Stimulated activated CD4-positive, alpha-beta T cell treated with anti-CD3 and anti-CD28 coated beads, Interleukin-1b, Interleukin-23, amount 100 ng/mL, for 24 hours (primary cell): ENCODE results near the gene PCDHGC3.

Experiments
- DNase-seq, 4 experiments: peaks; one replicate each; pipeline ENCODE4 v3.0.0-alpha.2; 2020; ENCODE audit warnings: low read depth in 4 of 4, low spot score in 1 of 4

PCDHGC3 gene

GRCh38 chr5:141484641-141485311 is 9.0 kb downstream of the PCDHGC3 start, which contains the start of gene PCDHGC4:
Gene PCDHGC4 (plus strand): TSS chr5:141485030. CDS start chr5:141485174, 144 bp downstream.
- no peak for DNase-seq

- no peak for DNase-seq
Observed at GRCh38 chr5:141485321-141486055, 9.7 kb downstream of the PCDHGC3 start.

- DNase-seq = no peak
Observed at GRCh38 chr5:141486091-141486490, 10.3 kb downstream of the PCDHGC3 start.

GRCh38 chr5:141487131-141487530 is 11.4 kb downstream of the PCDHGC3 start:
- no peak for DNase-seq

- DNase-seq = no peak
Observed at GRCh38 chr5:141488591-141489561, 13.1 kb downstream of the PCDHGC3 start, which contains the start of gene PCDHGC5. Gene PCDHGC5 (plus strand): TSS chr5:141489081. CDS start chr5:141489241, 160 bp downstream.

GRCh38 chr5:141489841-141490240 is 14.1 kb downstream of the PCDHGC3 start:
- no peak for DNase-seq

- no peak for DNase-seq
Observed at GRCh38 chr5:141490271-141490670, 14.5 kb downstream of the PCDHGC3 start.

GRCh38 chr5:141490771-141491170 is 15.0 kb downstream of the PCDHGC3 start:
- no peak for DNase-seq

- no peak for DNase-seq
Observed at GRCh38 chr5:141491323-141492167, 15.8 kb downstream of the PCDHGC3 start.

GRCh38 chr5:141492168-141492885 is 16.6 kb downstream of the PCDHGC3 start:
- no peak for DNase-seq

GRCh38 chr5:141493500-141494422 is 18.0 kb downstream of the PCDHGC3 start:
- no peak for DNase-seq

GRCh38 chr5:141494761-141495452 is 19.1 kb downstream of the PCDHGC3 start:
- no peak for DNase-seq

GRCh38 chr5:141495453-141495811 is 19.7 kb downstream of the PCDHGC3 start:
- no peak for DNase-seq

- DNase-seq = no peak
Observed at GRCh38 chr5:141496038-141496437, 20.3 kb downstream of the PCDHGC3 start.

- DNase-seq = no peak
Observed at GRCh38 chr5:141501761-141502160, 26.0 kb downstream of the PCDHGC3 start.

GRCh38 chr5:141503681-141504080 is 27.9 kb downstream of the PCDHGC3 start:
- DNase-seq = no peak

GRCh38 chr5:141504216-141504615 is 28.4 kb downstream of the PCDHGC3 start:
- DNase-seq = no peak
